HFFc6 (cell line): ENCODE results near the gene GOLGA6L7. TPM values are rescaled to one million over a fixed set of nuclear protein-coding genes. Genes with fewer than 3 reads are reported as not detected.
A peak's percentile ranks its signal among the peaks of the same experiment; 100 is the strongest.

Source experiments
- DNase-seq: peaks from one replicate; pipeline ENCODE4 v3.0.0-alpha.2; 2018
- H3K27ac Mint-ChIP-seq: 2 replicates; pipeline ENCODE4 v1.8.0; 2020; ENCODE audit warnings: mild to moderate bottlenecking, mixed read lengths
- H3K27me3 Mint-ChIP-seq: 2 replicates; pipeline ENCODE4 v1.8.0; 2021; ENCODE audit warnings: mild to moderate bottlenecking, moderate library complexity, mixed read lengths; ENCODE audit not compliant: insufficient read depth
- H3K36me3 Mint-ChIP-seq: 2 replicates; pipeline ENCODE4 v1.8.0; 2021; ENCODE audit warnings: low read depth, mixed read lengths
- H3K4me1 Mint-ChIP-seq: 2 replicates; pipeline ENCODE4 v1.8.0; 2020; ENCODE audit warnings: low read depth, mixed read lengths
- H3K4me3 Mint-ChIP-seq: 2 replicates; pipeline ENCODE4 v1.8.0; 2020; ENCODE audit warnings: mild to moderate bottlenecking, moderate library complexity, mixed read lengths
- H3K9me3 Mint-ChIP-seq: 2 replicates; pipeline ENCODE4 v1.8.0; 2020; ENCODE audit warnings: mild to moderate bottlenecking, mixed read lengths
- CTCF ChIP-seq: fragments of 200-600 bp; sonication (generic); IDR thresholded peaks from 2 replicates; pipeline ENCODE4 v1.5.0; 2021; ENCODE audit warnings: antibody characterized with exemption, mild to moderate bottlenecking
- total RNA-seq, 6 experiments: library from RNA; stranded (reverse); fragmentation: NEBNext Ultra II Directional; extraction: Animal tissue kit (Norgen Biotek cat#: 25700); gene quantifications; 2 replicates in 1 of 6; 3 replicates in 5 of 6; pipeline ENCODE4 v1.2.3, GENCODE V29; 2021

GOLGA6L7 gene
- total RNA-seq, 6 experiments from 2014 or later, result not detected

GRCh38 chr15:28885128-28885629 lies 36.7 kb upstream of the GOLGA6L7 start:
- Mint-ChIP-seq H3K4me3 (peak overlapping the region; percentile 26; the same call in 1 of the 2 replicates), H3K27ac (no peak overlapping the region), H3K36me3 (no peaks in the 10 kb centered on the region), H3K9me3 (no peaks in the 10 kb centered on the region), H3K4me1 (no peaks in the 10 kb centered on the region), H3K27me3 (peaks cover 6% of the 10 kb centered on the region)
- DNase-seq, result no peak
- no peak for TF ChIP-seq CTCF

GRCh38 chr15:28884151-28884940 lies 35.9 kb upstream of the GOLGA6L7 start:
- DNase-seq, result no peak
- no peak overlapping the region for H3K27ac Mint-ChIP-seq
- H3K36me3 Mint-ChIP-seq, result no peaks in the 10 kb centered on the region
- peaks cover 6% of the 10 kb centered on the region for H3K27me3 Mint-ChIP-seq
- TF ChIP-seq CTCF, result no peak
- no peaks in the 10 kb centered on the region for H3K4me1 Mint-ChIP-seq
- no peak overlapping the region for H3K4me3 Mint-ChIP-seq
- H3K9me3 Mint-ChIP-seq, result no peaks in the 10 kb centered on the region

- H3K4me3 Mint-ChIP-seq, result no peak overlapping the region
- no peak overlapping the region for H3K27ac Mint-ChIP-seq
- H3K9me3 Mint-ChIP-seq, result no peaks in the 10 kb centered on the region
- no peak for TF ChIP-seq CTCF
- no peaks in the 10 kb centered on the region for H3K36me3 Mint-ChIP-seq
- H3K4me1 Mint-ChIP-seq, result no peaks in the 10 kb centered on the region
- H3K27me3 Mint-ChIP-seq, result peaks cover 3% of the 10 kb centered on the region
- DNase-seq, result no peak
Observed at GRCh38 chr15:28881600-28881999, 33.2 kb upstream of the GOLGA6L7 start.

- H3K4me3 Mint-ChIP-seq, result no peak overlapping the region
- TF ChIP-seq CTCF, result no peak; the same call in 1 of the 2 replicates
- H3K4me1 Mint-ChIP-seq, result no peaks in the 10 kb centered on the region
- peaks cover 3% of the 10 kb centered on the region for H3K27me3 Mint-ChIP-seq
- H3K9me3 Mint-ChIP-seq, result no peaks in the 10 kb centered on the region
- no peak for DNase-seq
- H3K27ac Mint-ChIP-seq, result no peak overlapping the region
- H3K36me3 Mint-ChIP-seq, result no peaks in the 10 kb centered on the region
Observed at GRCh38 chr15:28881170-28881569, 32.7 kb upstream of the GOLGA6L7 start.

- no peak for DNase-seq
- Mint-ChIP-seq H3K27me3 (peaks cover 3% of the 10 kb centered on the region), H3K36me3 (no peaks in the 10 kb centered on the region), H3K9me3 (peaks cover 3% of the 10 kb centered on the region; the same call in 1 of the 2 replicates), H3K4me1 (no peaks in the 10 kb centered on the region), H3K4me3 (no peak overlapping the region), H3K27ac (no peak overlapping the region)
- TF ChIP-seq CTCF, result no peak
Observed at GRCh38 chr15:28880680-28881079, 32.2 kb upstream of the GOLGA6L7 start.
